GM19099 (cell line): ENCODE data around the gene DGLUCY.

Experiments used
- POLR2A ChIP-seq: IDR thresholded peaks from 3 replicates; pipeline ENCODE4 v1.6.1; 2011; ENCODE audit warnings: low read depth; ENCODE audit not compliant: insufficient read length; ENCODE audit errors: extremely low read depth

DGLUCY gene

DNA sequence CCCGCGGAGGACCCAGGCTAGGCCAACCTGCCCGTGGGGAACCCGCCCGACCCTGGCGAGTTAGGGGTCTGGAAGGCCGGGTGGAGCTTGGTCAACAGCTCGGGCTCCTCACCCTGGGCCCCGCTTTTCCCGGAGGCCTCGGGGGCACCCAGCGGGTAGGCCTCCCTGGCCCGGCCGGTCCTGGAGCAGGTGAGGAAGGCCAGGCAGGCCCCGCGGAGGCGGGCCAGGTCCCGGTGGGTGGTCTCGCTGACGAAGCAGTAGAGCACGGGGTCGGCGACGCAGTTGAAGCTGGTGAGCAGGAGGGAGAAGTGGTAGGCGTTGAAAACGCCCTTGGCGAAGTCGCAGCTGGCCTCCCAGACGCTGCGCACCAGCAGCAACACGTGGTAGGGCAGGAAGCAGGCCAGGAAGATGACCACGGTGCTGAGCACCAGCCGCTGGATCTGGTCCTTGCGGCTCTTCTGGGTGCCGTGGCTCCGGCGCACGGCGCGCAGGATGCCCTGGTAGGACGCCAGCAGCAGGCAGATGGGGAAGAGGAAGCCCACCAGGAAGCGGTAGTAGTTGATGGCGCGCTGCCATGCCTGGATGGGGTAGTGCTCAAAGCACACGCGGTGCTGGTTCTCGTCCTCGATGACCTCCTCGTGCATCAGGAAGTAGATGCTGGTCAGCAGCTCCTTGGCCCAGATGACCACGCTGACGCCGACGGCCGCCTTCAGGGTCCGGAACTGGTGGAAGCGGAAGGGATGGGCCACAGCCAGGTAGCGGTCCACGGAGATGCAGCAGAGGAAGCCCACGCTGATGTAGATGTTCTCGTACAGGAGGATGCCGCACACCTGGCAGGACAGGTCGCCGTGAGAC lies 120.3 kb downstream of the DGLUCY start:
- TF ChIP-seq POLR2A: no peak

DNA sequence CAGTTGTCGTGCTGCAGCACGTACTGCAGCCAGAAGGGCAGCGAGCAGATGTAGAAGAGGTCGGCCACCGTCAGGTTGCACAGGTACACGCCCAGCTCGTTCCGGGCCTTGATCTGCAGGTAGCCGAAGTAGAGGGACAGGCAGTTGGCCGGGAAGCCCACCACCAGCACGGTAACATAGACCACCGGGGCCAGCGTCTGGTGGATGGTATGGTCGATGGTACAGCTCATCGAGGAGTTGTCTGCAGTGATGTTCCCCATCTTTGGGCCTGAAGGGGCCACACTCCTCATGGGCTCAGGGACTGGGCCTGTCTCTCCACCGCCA lies 120.9 kb downstream of the DGLUCY start:
- TF ChIP-seq POLR2A: no peak

DNA sequence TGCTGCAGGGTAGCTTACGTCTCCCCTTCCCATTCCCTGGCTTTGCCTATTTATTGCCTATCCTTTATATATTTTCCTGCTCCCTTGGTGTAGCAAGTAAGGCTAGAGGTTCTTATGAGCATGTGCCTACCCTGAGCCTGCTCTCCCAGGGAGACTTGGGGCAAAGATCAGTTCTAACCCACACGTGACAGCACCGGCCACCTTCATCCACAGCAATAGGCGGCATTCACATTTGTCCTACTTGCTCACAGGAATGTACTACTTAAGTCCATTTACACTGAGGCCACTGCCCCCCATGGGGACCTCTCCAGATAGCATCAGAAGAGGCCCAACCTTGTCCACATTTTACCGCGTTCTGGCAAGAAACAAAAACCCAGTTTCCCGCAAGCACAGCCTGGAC lies 122.0 kb downstream of the DGLUCY start:
- no peak for TF ChIP-seq POLR2A

DNA sequence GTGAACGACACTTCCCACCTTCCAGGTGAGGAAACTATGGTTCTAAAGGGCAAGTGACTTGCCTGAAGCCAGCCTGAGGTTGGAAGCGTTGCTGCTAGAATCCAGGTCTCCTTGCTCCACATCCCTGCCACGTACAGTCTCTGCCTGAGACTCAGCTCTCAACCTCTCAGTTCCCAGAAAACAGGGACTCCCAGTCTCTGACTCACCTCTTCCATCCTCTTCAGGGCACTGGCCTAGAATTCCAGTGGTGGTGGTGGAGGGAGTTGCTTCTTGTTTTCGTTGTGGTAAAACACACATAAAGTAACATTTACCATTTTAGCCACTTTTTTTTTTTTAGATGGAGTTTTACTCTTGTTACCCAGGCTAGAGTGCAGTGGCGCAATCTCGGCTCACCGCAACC lies 123.3 kb downstream of the DGLUCY start:
- no peak for TF ChIP-seq POLR2A

DNA sequence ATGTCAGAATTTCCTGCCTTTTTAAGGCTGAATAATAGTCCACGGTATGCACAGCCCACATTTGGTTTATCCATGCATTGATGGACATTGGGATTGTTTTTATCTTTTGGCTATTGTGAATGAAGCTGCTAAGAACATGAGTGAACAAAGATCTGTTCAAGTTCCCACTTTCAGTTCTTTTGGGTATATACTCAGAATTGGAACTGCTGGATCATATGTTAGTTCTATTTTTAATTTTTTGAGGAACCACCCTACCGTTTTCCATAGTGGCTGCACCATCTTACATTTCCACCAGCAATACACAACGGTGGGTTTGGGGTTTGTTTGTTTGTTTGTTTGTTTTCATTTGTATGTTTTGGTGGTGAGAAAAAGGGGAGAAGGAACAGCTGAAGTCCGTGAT lies 124.2 kb downstream of the DGLUCY start:
- no peak for TF ChIP-seq POLR2A

DNA sequence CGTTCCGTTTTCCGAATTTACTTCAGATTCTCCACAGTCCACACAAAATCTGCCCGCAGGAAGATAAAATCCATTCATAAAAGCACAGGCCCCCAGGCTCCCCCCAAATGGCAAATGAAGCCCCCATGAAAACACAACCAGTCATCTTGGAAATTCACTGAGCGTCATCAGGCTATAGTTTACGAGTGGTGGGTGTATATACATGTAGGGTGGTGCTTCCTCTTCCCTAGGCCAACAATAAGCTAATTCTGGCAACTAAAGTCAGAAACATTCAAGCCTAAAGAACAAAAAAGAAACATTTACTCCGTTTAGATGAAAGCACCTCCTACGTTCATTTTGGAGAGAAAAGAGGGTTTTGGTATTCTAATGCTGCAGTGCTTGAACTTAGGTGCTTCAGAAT lies 124.8 kb downstream of the DGLUCY start:
- TF ChIP-seq POLR2A: no peak

DNA sequence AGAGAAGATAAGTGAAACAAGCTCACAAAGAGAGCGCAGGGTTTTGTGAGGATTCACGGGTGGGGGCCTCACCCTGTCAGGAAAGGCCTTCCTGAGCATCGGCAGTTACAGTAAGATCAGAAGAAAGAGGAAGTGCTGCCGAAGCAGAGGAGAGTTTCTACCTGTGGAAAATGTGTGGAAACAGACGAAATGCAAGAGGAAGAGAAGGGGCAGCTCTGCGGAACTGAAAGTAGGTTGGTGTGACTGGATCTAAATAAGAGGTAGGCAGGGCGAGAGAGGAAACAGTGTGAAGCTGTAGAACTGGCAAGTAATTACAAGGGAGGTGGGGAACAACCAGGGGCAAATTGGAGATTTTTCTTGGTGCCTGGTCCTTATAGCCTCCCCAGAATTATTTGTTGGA lies 128.0 kb downstream of the DGLUCY start:
- TF ChIP-seq POLR2A: no peak

DNA sequence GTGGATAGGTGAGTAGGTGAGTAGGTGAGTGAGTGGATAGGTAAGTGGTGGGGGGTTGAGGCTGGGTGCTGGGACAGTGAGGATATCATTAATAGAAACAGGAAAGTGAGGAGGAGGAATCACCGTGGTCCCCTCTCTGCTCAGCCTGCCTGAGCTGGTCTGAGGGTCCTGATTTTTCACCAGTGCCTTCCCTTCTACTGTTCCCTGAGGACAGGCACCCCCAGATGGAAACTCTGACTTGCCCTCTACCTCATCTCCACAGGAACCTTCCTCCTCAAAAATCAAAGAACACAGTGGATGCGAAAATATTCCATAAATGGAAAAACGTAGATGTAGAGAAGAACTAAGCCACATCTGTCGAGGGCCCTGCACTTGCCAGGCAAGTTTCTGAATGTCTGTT lies 128.8 kb downstream of the DGLUCY start:
- no peak for TF ChIP-seq POLR2A

DNA sequence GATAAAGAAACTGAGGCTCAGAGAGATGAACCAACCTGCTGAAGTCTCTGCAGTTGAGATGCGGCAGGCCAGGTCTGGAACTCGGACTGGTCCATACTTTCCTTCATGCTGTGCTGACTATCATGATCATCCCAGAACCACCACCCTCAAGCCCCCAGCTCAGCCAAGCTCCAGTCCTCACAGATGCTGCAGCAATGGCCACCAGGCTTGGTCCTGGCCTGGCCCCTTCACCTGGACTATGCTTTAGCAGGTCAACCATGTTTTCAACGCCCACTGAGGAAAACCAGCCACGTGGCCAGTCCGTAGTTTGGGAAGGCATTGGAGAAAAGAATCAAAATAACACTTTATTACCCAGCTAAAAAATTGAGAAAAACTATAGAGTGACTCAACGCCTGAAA lies 129.2 kb downstream of the DGLUCY start:
- TF ChIP-seq POLR2A: no peak

DNA sequence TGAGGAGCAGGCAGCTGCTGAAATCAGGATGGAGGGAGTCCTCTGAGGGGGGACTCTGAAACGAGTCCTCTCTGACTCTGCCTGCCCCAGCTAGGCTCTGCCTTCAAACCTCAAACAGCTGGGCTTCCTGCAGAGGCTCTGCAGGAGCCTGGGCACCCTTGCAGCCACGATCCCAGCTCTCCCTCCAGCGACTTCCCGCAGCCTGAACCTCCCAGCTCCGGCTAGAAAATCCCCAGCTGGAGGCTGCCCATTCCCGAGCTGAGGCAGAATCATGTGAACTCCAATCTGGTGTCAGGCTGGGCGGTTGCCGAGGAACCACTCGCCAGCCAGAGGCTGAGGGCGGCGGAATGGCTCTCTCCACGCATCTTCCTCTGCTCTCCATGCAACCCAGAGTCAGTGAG lies 130.6 kb downstream of the DGLUCY start, which contains the start of gene GPR68:
TSS of gene GPR68 (minus strand) at position 204 of the 401 bp plus-strand sequence. CDS start 9,654 bp downstream, outside the sequence.
- no peak for TF ChIP-seq POLR2A

DNA sequence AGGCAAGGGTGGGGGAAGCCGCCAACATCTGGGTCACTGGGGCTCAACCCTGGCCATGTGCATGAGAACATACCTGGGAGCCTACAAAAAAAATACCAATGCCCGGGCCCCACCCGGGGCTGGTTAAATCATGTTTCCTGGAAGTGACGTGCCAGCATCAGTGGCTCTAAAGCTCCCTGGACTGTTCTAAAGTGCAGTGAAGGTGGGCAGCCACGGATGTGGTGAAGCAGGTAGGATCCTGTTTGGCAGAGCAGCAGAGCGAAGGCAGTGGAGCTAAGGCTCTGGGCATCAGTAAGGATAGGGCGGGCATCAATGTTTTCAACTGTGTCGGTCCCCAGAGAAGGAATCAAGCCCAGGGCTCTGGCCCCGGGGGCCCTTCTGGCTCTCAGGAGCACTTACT lies 131.2 kb downstream of the DGLUCY start:
- TF ChIP-seq POLR2A: no peak

DNA sequence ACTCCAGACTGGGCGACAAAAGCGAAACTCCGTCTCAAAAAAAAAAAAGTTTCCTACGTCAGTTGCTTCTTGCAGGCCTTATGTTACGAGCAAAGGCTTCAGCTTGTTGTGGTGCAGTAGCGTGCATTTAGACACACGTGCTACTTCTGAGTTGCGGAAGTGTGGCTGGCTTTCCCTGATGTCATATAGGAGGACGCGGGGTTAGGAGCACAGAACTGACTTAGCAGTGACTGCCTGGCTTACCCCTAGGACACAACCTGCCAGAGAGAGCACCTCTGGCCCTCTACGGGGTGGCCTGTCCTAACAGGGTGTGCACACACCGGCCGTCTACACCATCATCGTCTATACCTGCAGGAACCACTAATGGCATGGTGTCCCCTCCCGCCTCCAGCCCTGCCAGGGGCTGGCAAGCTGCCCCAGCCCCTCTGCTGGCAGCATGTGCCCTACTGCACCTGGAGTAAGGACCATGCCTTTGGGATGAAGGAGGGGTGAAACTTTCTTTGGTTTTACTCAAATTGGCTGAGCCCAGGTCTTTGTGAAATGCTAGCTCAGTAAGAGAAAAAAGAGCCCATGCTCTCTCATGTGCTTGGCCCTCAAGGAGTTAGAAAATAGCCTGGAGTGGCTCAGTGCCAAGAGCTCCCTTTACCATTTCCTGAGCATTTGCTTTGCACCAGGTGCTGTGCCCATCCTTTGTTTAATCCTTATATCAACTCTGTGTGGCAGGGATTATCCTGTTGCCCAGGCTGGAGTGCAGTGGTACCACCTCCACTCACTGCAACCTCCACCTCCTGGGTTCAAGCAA lies 132.4 kb downstream of the DGLUCY start:
- no peak for TF ChIP-seq POLR2A

DNA sequence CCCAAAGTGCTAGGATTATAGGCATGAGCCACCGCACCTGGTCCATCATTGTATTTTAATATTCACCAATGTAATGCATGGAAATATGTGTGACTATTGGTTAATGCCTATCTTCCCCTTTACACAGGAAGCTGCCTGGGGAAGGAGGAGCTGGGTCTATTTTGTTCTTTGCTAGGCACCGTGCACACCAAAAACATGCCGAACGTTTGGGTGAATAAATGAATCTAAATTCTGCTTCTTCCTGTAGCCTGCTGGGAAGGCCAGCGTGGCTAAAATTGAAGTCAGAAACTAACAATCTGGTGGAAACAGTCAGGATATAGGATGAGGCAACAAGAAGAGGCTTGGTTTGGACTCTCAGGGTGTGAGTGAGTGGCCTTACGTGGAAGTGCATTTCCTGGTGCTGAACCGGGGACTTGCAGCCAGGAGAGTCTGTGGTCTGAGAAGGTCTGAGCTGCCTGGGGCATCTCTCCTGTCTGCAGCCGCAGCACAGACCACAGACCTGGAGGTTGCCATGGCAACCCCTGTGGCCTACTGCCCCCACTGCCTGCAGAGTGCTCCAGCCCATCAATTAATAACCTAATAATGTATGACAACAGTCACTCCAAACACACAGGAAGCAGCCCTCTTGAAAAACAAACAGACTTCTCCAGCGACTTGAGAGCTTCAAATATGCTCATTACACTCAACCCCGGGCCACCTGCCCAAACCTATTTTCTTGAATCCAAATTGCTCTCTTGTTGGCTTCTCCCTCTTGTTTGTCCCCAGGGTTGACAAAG lies 136.2 kb downstream of the DGLUCY start:
- TF ChIP-seq POLR2A: peak; percentile 54

DNA sequence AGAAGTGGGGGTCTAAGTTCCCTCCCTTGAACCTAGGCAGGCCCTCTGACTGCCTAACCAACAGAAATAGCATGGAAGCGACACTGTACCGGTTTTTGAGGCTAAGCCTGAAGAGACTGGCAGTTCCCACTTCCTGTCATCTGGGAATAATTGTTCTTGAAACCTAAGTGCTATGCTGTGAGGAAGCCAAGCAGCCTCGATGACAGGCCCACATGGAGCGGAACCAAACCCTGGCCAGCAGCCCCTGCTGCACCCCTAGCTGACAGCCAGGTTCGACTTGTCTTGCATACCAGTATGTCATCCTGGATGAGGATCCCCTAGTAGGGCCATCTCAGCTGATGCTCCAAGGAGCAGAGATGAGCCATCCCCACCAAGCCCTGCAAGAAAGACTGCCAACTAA lies 137.0 kb downstream of the DGLUCY start:
- no peak for TF ChIP-seq POLR2A

DNA sequence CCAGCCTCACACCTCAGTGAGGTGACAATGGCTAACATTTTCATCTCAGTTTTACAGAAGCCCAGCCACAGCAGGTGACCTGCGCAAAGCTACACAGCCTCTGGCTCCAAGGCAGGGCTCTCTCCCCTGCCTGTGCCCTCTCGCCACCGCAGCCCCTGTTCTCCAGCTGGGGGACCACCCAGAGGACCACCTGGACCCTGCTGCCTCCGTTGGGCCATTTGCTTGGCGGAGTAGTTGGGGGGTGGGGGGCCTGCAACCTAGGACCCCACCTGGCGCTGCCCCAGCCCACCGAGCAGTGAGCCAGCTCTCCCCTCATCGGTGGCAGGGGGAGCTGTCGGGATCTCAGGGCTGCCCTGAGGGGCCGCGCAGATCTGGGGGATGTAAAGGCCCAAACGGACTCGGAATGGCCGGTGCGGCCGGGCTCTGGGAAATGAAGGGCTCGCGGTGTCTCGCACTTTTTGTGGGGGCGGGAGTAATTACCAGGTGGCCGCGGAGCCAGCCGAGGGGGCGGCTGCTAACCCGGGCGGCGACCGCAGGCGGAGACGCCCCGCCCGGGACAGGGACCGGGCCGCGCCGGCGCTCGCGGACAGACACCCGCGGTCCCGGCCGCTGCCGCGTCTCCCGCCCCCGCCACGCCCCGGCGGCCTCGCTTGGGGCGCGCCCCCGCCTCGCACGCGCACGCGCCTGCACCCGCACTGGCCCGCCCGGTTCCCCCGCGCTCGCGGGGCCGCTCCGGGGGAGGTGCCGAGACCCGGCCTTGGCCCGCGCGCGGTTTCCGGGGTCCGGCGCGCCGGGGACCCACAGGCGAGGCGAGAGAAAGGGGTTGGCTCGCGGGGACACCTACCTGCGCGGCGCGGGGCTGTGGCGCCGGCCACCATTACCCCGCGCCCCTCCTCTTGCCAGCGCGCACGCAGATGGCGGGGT lies 139.3 kb downstream of the DGLUCY start:
- TF ChIP-seq POLR2A: no peak

DNA sequence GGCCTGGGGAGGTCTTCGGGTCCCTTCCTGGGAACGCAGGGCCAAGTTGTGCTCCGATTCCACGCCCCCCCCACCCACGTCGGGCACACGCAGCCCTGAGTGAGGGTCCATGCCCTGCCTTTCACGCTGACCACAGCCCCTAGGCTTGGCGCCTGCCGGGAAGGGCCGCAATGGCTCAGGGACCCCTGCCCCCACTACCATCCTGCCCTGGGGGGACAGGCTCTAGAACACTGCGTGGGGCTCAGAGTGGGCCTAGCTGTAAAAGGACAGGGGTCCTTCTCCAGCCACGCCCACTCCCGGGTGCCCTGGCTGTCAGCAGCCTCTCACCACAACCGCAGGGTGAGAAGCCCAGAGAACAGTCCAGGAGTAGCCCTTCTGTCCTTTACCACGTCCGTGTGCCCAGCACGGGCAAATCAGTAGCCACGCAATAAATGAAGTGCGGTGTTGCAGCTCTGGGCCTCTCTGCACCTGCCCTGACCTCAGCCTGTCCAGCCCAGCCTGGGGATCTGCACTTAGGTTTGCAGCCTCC lies 140.0 kb downstream of the DGLUCY start:
- no peak for TF ChIP-seq POLR2A
